Trophoblast cell (in vitro differentiated cells and primary cell): ENCODE data around the gene FBXO42.

ENCODE experiments used
- DNase-seq, 2 donors: peaks; one replicate each; pipeline ENCODE4 v3.0.0-alpha.2; 2016
- H2AFZ ChIP-seq: 2 replicates; pipeline ENCODE4 v1.6.1; 2013; ENCODE audit warnings: low read length, moderate library complexity, mild to moderate bottlenecking; ENCODE audit not compliant: insufficient read depth, poor library complexity
- H2AK5ac ChIP-seq: 2 replicates; pipeline ENCODE4 v1.6.1; 2013; ENCODE audit warnings: mild to moderate bottlenecking, low read length
- H2BK120ac ChIP-seq: 2 replicates; pipeline ENCODE4 v1.6.1; 2013; ENCODE audit warnings: low read length, mild to moderate bottlenecking, moderate library complexity; ENCODE audit not compliant: insufficient read depth, poor library complexity
- H2BK12ac ChIP-seq: 2 replicates; pipeline ENCODE4 v1.6.1; 2013; ENCODE audit warnings: mild to moderate bottlenecking, low read length, moderate library complexity
- H2BK5ac ChIP-seq: 2 replicates; pipeline ENCODE4 v1.6.1; 2013; ENCODE audit warnings: low read length, low read depth, moderate library complexity, mild to moderate bottlenecking; ENCODE audit not compliant: poor library complexity
- H3K14ac ChIP-seq: 2 replicates; pipeline ENCODE4 v1.6.1; 2013; ENCODE audit warnings: mild to moderate bottlenecking, low read length
- H3K18ac ChIP-seq: 2 replicates; pipeline ENCODE4 v1.6.1; 2013; ENCODE audit warnings: mild to moderate bottlenecking, low read length
- H3K23ac ChIP-seq: 2 replicates; pipeline ENCODE4 v1.6.1; 2013; ENCODE audit warnings: low read length
- H3K27ac ChIP-seq: 2 replicates; pipeline ENCODE4 v1.5.1; 2013; ENCODE audit warnings: low read depth, mild to moderate bottlenecking, inconsistent platforms, low read length, moderate library complexity
- H3K27me3 ChIP-seq: 2 replicates; pipeline ENCODE4 v1.6.1; 2013; ENCODE audit warnings: inconsistent platforms, mild to moderate bottlenecking, low read length, moderate library complexity; ENCODE audit not compliant: insufficient read depth
- H3K36me3 ChIP-seq, 2 experiments: 1 replicate in 1 of 2; 2 replicates in 1 of 2; pipeline ENCODE4 v1.6.1; 2013; ENCODE audit warnings: low read length in 2 of 2, mild to moderate bottlenecking in 2 of 2, moderate library complexity in 1 of 2; ENCODE audit not compliant: insufficient read depth in 2 of 2, control insufficient read depth in 1 of 2
- H3K4ac ChIP-seq: 2 replicates; pipeline ENCODE4 v1.6.1; 2013; ENCODE audit warnings: low read depth, mild to moderate bottlenecking, low read length, moderate library complexity
- H3K4me1 ChIP-seq, 2 experiments: 1 replicate in 1 of 2; 2 replicates in 1 of 2; pipeline ENCODE4 v1.6.1; 2013; ENCODE audit warnings: low read length in 2 of 2, mild to moderate bottlenecking in 2 of 2, moderate library complexity in 1 of 2; ENCODE audit not compliant: insufficient read depth in 2 of 2, control insufficient read depth in 1 of 2
- H3K4me2 ChIP-seq: 2 replicates; pipeline ENCODE4 v1.6.1; 2013; ENCODE audit warnings: inconsistent platforms, mild to moderate bottlenecking, low read length, moderate library complexity
- H3K4me3 ChIP-seq: 2 replicates; pipeline ENCODE4 v1.5.1; 2013; ENCODE audit warnings: mild to moderate bottlenecking, low read depth, low read length, inconsistent platforms
- H3K79me1 ChIP-seq: one replicate; pipeline ENCODE4 v1.6.1; 2013; ENCODE audit warnings: low read length
- H3K79me2 ChIP-seq: 2 replicates; pipeline ENCODE4 v1.6.1; 2013; ENCODE audit warnings: low read length, mild to moderate bottlenecking; ENCODE audit not compliant: control insufficient read depth, insufficient read depth, poor library complexity
- H3K9ac ChIP-seq: 2 replicates; pipeline ENCODE4 v1.6.1; 2013; ENCODE audit warnings: mild to moderate bottlenecking, low read length
- H3K9me3 ChIP-seq: 2 replicates; pipeline ENCODE4 v1.6.1; 2013; ENCODE audit warnings: low read depth, mild to moderate bottlenecking, control low read depth, inconsistent platforms, low read length; ENCODE audit not compliant: insufficient read depth
- H4K12ac ChIP-seq: 2 replicates; pipeline ENCODE4 v1.6.1; 2013; ENCODE audit warnings: low read depth, mild to moderate bottlenecking, low read length, moderate library complexity
- H4K8ac ChIP-seq: 2 replicates; pipeline ENCODE4 v1.6.1; 2013; ENCODE audit warnings: low read depth, mild to moderate bottlenecking, low read length, moderate library complexity
- H4K91ac ChIP-seq: one replicate; pipeline ENCODE4 v1.6.1; 2013; ENCODE audit warnings: low read depth, mild to moderate bottlenecking, low read length, moderate library complexity
- WGBS: extraction: QIAGEN DNeasy Blood & Tissue Kit; methylation state at CpG from one replicate; pipeline ENCODE4 v1.1.7; 2013; ENCODE audit warnings: missing lambda C conversion rate; ENCODE audit not compliant: insufficient read length, insufficient coverage; ENCODE audit errors: extremely low coverage; 5-methylcytosine and 5-hydroxymethylcytosine counted together

The FBXO42 gene

GRCh38 chr1:16237343-16237830, 114.9 kb downstream of the FBXO42 start:
- H3K27ac ChIP-seq: no peak overlapping the region
- no peak overlapping the region for H2BK5ac ChIP-seq
- H3K27me3 ChIP-seq: no peaks in the 10 kb centered on the region
- H2BK12ac ChIP-seq: no peak overlapping the region
- whole genome bisulfite sequencing: no CpG with 5 or more reads among the region's 6 CpGs
- no peaks in the 10 kb centered on the region for H3K36me3 ChIP-seq
- no peak overlapping the region for H2AFZ ChIP-seq
- no peaks in the 10 kb centered on the region for H3K9me3 ChIP-seq
- H4K8ac ChIP-seq: peak overlapping the region; percentile 62
- H3K4me2 ChIP-seq: peak overlapping the region; percentile 91
- H3K18ac ChIP-seq: no peak overlapping the region
- no peak overlapping the region for H2BK120ac ChIP-seq
- no peaks in the 10 kb centered on the region for H3K79me1 ChIP-seq
- H3K23ac ChIP-seq: no peak overlapping the region
- DNase-seq: no peak
- H3K14ac ChIP-seq: no peak overlapping the region
- H4K91ac ChIP-seq: no peak overlapping the region
- no peak overlapping the region for H2AK5ac ChIP-seq
- H3K79me2 ChIP-seq: peaks cover 1% of the 10 kb centered on the region
- no peak overlapping the region for H3K9ac ChIP-seq
- peaks cover 0 to 6% of the 10 kb centered on the region in 2 experiments for H3K4me1 ChIP-seq
- no peak overlapping the region for H3K4me3 ChIP-seq
- no peak overlapping the region for H3K4ac ChIP-seq
- no peak overlapping the region for H4K12ac ChIP-seq

GRCh38 chr1:16236511-16237342, 115.6 kb downstream of the FBXO42 start, which contains the start of gene CPLANE2:
CPLANE2 (minus strand) TSS chr1:16237183; CDS start chr1:16236742, 441 bp downstream.
- Histone ChIP-seq H3K9me3 (no peaks in the 10 kb centered on the region), H4K91ac (peak within 1 kb of the TSS; percentile 50), H3K79me1 (no peaks in the 10 kb centered on the region), H3K23ac (no peak within 1 kb of the TSS), H3K4me2 (peak within 1 kb of the TSS; percentile 91), H3K79me2 (peaks cover 1% of the 10 kb centered on the region), H2BK120ac (peak within 1 kb of the TSS; percentile 17), H2AFZ (peak within 1 kb of the TSS; percentile 81), H4K8ac (peak within 1 kb of the TSS; percentile 84), H3K36me3 (no peaks in the 10 kb centered on the region), H3K4me3 (peak within 1 kb of the TSS; percentile 78), H3K4ac (peak within 1 kb of the TSS; percentile 9), H2AK5ac (no peak within 1 kb of the TSS), H3K18ac (no peak within 1 kb of the TSS), H3K9ac (peak within 1 kb of the TSS; percentile 71), H4K12ac (peak within 1 kb of the TSS; percentile 70), H2BK12ac (no peak within 1 kb of the TSS), H3K27me3 (no peaks in the 10 kb centered on the region), H2BK5ac (no peak within 1 kb of the TSS), H3K4me1 (peaks cover 0 to 6% of the 10 kb centered on the region in 2 experiments), H3K14ac (no peak within 1 kb of the TSS), H3K27ac (no peak within 1 kb of the TSS)
- no CpG with 5 or more reads among the region's 57 CpGs for WGBS
- peak; percentile 92 to 97 for DNase-seq

- peak overlapping the region; percentile 91 for H3K4me2 ChIP-seq
- H4K12ac ChIP-seq: no peak overlapping the region
- no peak overlapping the region for H3K14ac ChIP-seq
- H3K9ac ChIP-seq: no peak overlapping the region
- no peaks in the 10 kb centered on the region for H3K79me1 ChIP-seq
- no peak overlapping the region for H3K4ac ChIP-seq
- no peak overlapping the region for H3K27ac ChIP-seq
- no peak overlapping the region for H2BK120ac ChIP-seq
- DNase-seq: no peak
- no peaks in the 10 kb centered on the region for H3K27me3 ChIP-seq
- H3K4me3 ChIP-seq: peak overlapping the region; percentile 78
- H3K18ac ChIP-seq: no peak overlapping the region
- no peak overlapping the region for H2AK5ac ChIP-seq
- no peaks in the 10 kb centered on the region for H3K9me3 ChIP-seq
- no peak overlapping the region for H2BK12ac ChIP-seq
- peaks cover 0 to 2% of the 10 kb centered on the region in 2 experiments for H3K36me3 ChIP-seq
- no CpG with 5 or more reads among the region's 6 CpGs for WGBS
- H4K91ac ChIP-seq: no peak overlapping the region
- no peak overlapping the region for H3K23ac ChIP-seq
- no peak overlapping the region for H2AFZ ChIP-seq
- no peak overlapping the region for H2BK5ac ChIP-seq
- H3K4me1 ChIP-seq: peaks cover 0 to 6% of the 10 kb centered on the region in 2 experiments
- peaks cover 1% of the 10 kb centered on the region for H3K79me2 ChIP-seq
- H4K8ac ChIP-seq: no peak overlapping the region
Measured at GRCh38 chr1:16235944-16236510, 116.3 kb downstream of the FBXO42 start.

GRCh38 chr1:16235347-16235746, 116.9 kb downstream of the FBXO42 start:
- DNase-seq: no peak
- Histone ChIP-seq H2BK5ac (no peak overlapping the region), H3K4me3 (no peak overlapping the region), H3K4me1 (peaks cover 0 to 6% of the 10 kb centered on the region in 2 experiments), H3K4ac (no peak overlapping the region), H3K36me3 (peaks cover 0 to 2% of the 10 kb centered on the region in 2 experiments), H3K23ac (no peak overlapping the region), H3K27me3 (no peaks in the 10 kb centered on the region), H2BK12ac (no peak overlapping the region), H3K18ac (no peak overlapping the region), H3K9me3 (no peaks in the 10 kb centered on the region), H4K8ac (no peak overlapping the region), H4K12ac (no peak overlapping the region), H3K27ac (no peak overlapping the region), H4K91ac (no peak overlapping the region), H2AK5ac (no peak overlapping the region), H2BK120ac (no peak overlapping the region), H3K9ac (no peak overlapping the region), H2AFZ (no peak overlapping the region), H3K79me1 (no peaks in the 10 kb centered on the region), H3K79me2 (peaks cover 1% of the 10 kb centered on the region), H3K4me2 (no peak overlapping the region), H3K14ac (no peak overlapping the region)
- no CpG with 5 or more reads among the region's 2 CpGs for WGBS
